K562 treated with DMSO at 1 percent for 48 hours (cell line): ENCODE measurements around the gene LPIN3. TPM values are rescaled to one million over a fixed set of nuclear protein-coding genes. Genes with fewer than 3 reads are reported as not detected.

Source experiments
- total RNA-seq: library from RNA; unstranded; fragments of 300-600 nt; gene quantifications from 2 replicates; pipeline ENCODE4 v1.2.3, GENCODE V29; 2022; ENCODE audit warnings: low replicate concordance; ENCODE audit errors: extremely low read depth

LPIN3 gene, protein sequence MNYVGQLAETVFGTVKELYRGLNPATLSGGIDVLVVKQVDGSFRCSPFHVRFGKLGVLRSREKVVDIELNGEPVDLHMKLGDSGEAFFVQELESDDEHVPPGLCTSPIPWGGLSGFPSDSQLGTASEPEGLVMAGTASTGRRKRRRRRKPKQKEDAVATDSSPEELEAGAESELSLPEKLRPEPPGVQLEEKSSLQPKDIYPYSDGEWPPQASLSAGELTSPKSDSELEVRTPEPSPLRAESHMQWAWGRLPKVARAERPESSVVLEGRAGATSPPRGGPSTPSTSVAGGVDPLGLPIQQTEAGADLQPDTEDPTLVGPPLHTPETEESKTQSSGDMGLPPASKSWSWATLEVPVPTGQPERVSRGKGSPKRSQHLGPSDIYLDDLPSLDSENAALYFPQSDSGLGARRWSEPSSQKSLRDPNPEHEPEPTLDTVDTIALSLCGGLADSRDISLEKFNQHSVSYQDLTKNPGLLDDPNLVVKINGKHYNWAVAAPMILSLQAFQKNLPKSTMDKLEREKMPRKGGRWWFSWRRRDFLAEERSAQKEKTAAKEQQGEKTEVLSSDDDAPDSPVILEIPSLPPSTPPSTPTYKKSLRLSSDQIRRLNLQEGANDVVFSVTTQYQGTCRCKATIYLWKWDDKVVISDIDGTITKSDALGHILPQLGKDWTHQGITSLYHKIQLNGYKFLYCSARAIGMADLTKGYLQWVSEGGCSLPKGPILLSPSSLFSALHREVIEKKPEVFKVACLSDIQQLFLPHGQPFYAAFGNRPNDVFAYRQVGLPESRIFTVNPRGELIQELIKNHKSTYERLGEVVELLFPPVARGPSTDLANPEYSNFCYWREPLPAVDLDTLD
- not detected in 2 replicates for total RNA-seq

DNA sequence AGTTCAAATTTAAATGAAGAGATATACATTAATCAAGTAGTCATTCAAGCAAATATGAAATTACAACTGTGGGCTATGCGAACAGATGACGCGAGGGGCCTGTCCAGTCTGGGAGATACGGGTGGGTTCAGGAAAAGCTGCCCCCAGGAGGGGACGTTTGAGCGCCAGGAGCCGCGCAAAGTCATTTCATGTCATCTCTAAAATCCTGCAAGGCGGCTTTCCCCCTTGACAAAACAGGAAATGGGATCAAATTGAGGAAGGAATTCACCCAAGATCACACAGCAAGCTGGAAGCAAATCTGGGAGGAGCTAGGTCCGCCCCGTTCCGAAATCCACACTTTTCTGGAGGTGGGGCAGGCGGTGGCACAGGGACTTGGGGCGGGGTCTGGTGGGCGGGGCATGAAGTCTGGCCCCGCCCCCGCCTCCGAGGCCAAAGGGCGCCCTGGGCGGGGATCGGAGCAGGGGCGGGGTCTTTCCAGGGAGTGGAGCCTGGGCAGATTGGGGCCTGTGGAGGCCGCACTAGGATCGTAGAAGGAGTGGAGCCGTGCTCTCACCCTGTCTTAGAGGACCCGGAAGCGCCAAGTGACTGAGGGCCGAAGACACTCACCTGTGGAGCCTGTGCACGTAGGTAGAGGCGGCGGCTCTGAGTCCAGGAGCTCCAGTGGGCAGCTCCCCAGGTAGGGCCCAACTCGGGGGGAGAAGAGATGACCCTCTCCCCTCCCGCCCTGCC is at the start of gene LPIN3:
Gene LPIN3, plus strand, starts transcription at position 495 of the 729 bp plus-strand sequence. CDS start 4,983 bp downstream, outside the sequence.

DNA sequence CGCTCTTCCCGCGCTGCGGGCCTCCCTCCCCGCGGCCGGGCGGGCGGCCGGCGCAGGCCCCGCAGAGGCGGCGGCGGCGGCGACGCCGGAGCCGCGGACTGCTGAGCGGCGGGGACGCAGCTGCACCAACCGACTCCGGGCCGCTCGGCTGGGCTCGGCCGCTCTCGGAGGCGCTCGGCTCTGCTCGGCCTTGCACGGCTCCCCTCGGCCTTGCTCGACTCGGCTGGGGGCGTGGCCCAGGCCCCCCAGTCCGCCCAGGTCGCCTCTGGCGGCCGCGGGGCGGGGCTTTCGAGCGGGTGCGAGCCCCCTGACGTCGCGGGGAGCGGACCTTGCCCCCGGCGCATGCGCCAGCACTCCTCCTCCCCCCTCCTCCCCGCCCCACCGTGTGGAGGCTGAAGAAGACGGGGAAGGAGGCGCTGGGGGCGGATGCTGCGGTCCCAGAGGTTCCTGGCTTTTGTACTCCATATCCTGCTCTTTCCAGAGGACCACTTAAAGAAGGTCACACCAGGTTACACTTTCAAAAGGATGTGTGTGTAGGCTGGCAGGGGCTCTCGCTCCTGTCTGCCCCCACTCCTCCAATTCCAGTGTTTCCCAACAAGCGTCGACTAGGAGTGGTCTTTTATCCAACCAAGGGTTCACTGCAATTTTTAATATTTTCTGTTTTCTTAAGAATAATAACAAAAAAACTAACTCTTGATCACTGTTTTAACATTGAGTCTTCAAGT is 22.9 kb upstream of the LPIN3 start, which contains the start of gene ZHX3:
Gene ZHX3, minus strand, starts transcription at position 186 of the 725 bp plus-strand sequence. CDS start 112,815 bp downstream, outside the sequence.

DNA sequence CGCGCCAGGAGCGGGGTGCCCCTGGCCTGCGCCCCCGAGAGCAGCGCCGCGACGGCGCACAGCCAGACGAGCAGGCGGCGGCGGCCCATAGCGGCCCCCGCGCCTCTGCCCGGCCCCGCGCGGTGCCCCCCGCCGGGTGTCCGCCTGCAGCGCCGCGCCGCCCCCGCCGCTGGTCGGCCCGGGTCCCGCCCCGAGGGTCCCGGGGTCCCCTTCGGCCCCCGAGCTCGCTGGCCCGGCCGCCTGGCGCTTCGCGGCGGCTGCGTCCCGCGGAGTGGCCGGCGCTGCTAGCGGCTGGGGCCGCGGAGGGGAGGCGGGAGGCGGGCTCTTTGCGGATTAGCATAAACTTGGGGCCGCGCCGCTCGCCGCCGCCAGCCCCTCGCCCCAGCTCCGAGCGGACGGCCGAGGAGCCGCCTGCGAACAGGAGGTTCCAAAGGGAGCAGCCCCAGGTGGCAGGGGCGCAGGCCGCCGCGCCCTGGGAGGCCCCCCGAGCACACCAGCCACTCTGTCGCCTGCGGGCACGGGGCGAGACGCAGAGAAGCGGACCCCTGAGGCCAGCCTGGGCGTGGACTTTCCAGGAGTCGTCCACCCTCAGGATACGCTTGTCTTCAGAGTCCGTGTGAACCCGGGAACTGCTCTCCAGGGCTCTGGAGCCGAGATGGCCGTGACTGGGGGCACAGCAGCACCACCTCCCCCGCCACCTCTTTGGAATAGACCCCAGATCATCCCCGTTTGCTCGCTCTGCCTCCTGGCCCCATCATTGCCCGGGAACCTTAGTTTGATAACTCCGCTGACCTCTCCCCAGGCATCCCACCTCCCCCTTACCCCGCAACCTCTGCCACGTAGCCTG is 26.1 kb downstream of the LPIN3 start, which contains the start of gene EMILIN3:
Gene EMILIN3, minus strand, starts transcription at position 273 of the 847 bp plus-strand sequence. Its CDS starts 184 bp downstream, at position 89.

Other genes starting within 250 kb of the LPIN3 start
- not detected in 2 replicates for gene PLCG1, start 203.3 kb upstream of the LPIN3 start, total RNA-seq
- not detected in 2 replicates for gene ZHX3, start 23.1 kb upstream of the LPIN3 start, total RNA-seq
- not detected in 2 replicates for gene EMILIN3, start 26.0 kb downstream of the LPIN3 start, total RNA-seq